Fibroblast of lung (primary cell): ENCODE measurements around the gene SNX18.

Source experiments
- EZH2 ChIP-seq: IDR thresholded peaks from 2 replicates; pipeline ENCODE4 v1.5.1; 2012; ENCODE audit warnings: low read length, control low read depth, mild to moderate bottlenecking; ENCODE audit errors: missing control alignments
- TF ChIP-seq, protein P1 (sequence below), 2 donors: IDR thresholded peaks in 1 of 2; conservative IDR thresholded peaks in 1 of 2; 1 replicate in 1 of 2; 2 replicates in 1 of 2; pipeline ENCODE4 v1.5.1; 2011 to 2012; ENCODE audit warnings: low read length in 2 of 2, control low read depth in 1 of 2, inconsistent platforms in 1 of 2, low read depth in 1 of 2, mild to moderate bottlenecking in 1 of 2

DNA sequence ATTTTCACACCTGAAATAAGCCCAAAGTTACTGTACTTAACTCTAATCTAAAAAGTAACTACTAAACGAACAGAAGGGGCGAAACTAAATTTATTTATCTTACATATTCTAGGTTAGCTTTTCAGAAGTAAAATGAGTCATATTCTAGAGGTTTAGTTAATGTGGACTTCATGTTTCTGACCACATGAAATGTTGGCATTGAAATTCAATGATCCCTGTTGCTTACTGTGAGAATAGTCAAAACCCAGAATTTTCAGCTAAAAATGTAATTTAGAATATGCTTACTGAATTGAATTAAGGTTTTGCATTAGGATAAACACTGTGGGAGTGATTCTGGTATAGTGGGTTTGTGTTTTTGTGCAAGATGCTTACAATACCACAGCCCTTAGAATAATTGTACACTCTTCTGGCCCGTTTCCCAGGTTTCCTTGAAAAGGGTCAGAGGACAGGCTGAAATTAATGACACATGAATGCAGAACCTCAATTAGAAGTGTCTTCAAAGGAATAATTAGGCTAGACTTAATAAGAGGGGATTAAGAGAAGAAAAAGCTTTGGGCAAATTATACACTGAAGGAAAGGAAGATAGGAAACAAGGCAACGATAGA, 1.4 kb upstream of the SNX18 start:
- TF ChIP-seq, protein P1, sequence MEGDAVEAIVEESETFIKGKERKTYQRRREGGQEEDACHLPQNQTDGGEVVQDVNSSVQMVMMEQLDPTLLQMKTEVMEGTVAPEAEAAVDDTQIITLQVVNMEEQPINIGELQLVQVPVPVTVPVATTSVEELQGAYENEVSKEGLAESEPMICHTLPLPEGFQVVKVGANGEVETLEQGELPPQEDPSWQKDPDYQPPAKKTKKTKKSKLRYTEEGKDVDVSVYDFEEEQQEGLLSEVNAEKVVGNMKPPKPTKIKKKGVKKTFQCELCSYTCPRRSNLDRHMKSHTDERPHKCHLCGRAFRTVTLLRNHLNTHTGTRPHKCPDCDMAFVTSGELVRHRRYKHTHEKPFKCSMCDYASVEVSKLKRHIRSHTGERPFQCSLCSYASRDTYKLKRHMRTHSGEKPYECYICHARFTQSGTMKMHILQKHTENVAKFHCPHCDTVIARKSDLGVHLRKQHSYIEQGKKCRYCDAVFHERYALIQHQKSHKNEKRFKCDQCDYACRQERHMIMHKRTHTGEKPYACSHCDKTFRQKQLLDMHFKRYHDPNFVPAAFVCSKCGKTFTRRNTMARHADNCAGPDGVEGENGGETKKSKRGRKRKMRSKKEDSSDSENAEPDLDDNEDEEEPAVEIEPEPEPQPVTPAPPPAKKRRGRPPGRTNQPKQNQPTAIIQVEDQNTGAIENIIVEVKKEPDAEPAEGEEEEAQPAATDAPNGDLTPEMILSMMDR (conservative IDR thresholded peaks at IDR 0.05 in 1 of 2, IDR thresholded peaks at IDR 0.05 in 1 of 2; ENCODE audit: low read depth in 1 of 2, low read length in 2 of 2) = no peak
- no peak for TF ChIP-seq EZH2
